Activated naive CD8-positive, alpha-beta T cell treated with anti-CD3 and anti-CD28 coated beads, Interleukin-2, amount 10 ng/mL, durations not matched to agents 7 days and 5 days (primary cell): Measurements from ENCODE around the gene BBS10. TPM values are rescaled to one million over a fixed set of nuclear protein-coding genes. Genes with fewer than 3 reads are reported as not detected.

ENCODE experiments used
- ATAC-seq: fragments of 150-1000 bp; cut with Tn5 transposase; one replicate; pipeline ENCODE4 v1.10.0; 2021; ENCODE audit warnings: low read depth, moderate library complexity
- POLR2A ChIA-PET: fragments of 350-600 bp; sonication (Branson Sonifier 250); formaldehyde crosslinking; loops from one replicate; lab custom pipeline; 2021; ENCODE audit warnings: antibody characterized with exemption; lab: Charles Lee
- DNase-seq: peaks from one replicate; pipeline ENCODE4 v3.0.0; 2021
- H3K27ac Mint-ChIP-seq: one replicate; pipeline ENCODE4 v1.8.0; 2022; ENCODE audit warnings: mild to moderate bottlenecking, mixed read lengths
- H3K27me3 Mint-ChIP-seq: one replicate; pipeline ENCODE4 v1.8.0; 2022; ENCODE audit warnings: mild to moderate bottlenecking, moderate library complexity, mixed read lengths
- H3K36me3 Mint-ChIP-seq: one replicate; pipeline ENCODE4 v1.8.0; 2021; ENCODE audit warnings: mild to moderate bottlenecking, mixed read lengths
- H3K4me1 Mint-ChIP-seq: one replicate; pipeline ENCODE4 v1.8.0; 2021; ENCODE audit warnings: mixed read lengths
- H3K4me3 Mint-ChIP-seq: one replicate; pipeline ENCODE4 v1.8.0; 2022; ENCODE audit warnings: mild to moderate bottlenecking, moderate library complexity, mixed read lengths
- H3K9me3 Mint-ChIP-seq: one replicate; pipeline ENCODE4 v1.8.0; 2021; ENCODE audit warnings: mixed read lengths
- total RNA-seq, 2 experiments: library from RNA; stranded (reverse); gene quantifications; one replicate each; pipeline ENCODE4 v1.2.3, GENCODE V29; 2021

BBS10 gene
- total RNA-seq, 2 experiments from 2014 or later: 5.8 to 7.1 TPM

- Mint-ChIP-seq H3K27ac (no peak overlapping the region), H3K27me3 (peaks cover 15% of the 10 kb centered on the region), H3K4me1 (no peaks in the 10 kb centered on the region), H3K4me3 (no peak overlapping the region), H3K9me3 (no peaks in the 10 kb centered on the region), H3K36me3 (no peaks in the 10 kb centered on the region)
- POLR2A ChIA-PET: no interaction called here
- ATAC-seq (no peak), DNase-seq (no peak)
These were observed 31.7 kb downstream of the BBS10 start for GRCh38 chr12:76316468-76316867.

GRCh38 chr12:76313299-76313698 lies 34.9 kb downstream of the BBS10 start:
- ATAC-seq (no peak), DNase-seq (no peak)
- H3K9me3 Mint-ChIP-seq: no peaks in the 10 kb centered on the region
- no peaks in the 10 kb centered on the region for H3K4me1 Mint-ChIP-seq
- no peak overlapping the region for H3K27ac Mint-ChIP-seq
- H3K4me3 Mint-ChIP-seq: no peak overlapping the region
- H3K27me3 Mint-ChIP-seq: peaks cover 15% of the 10 kb centered on the region
- H3K36me3 Mint-ChIP-seq: no peaks in the 10 kb centered on the region
- POLR2A ChIA-PET: no interaction called here

GRCh38 chr12:76312315-76312714 lies 35.9 kb downstream of the BBS10 start:
- no peak overlapping the region for H3K4me3 Mint-ChIP-seq
- ATAC-seq: no peak
- H3K27me3 Mint-ChIP-seq: peaks cover 12% of the 10 kb centered on the region
- H3K4me1 Mint-ChIP-seq: no peaks in the 10 kb centered on the region
- DNase-seq: no peak
- POLR2A ChIA-PET: no interaction called here
- H3K27ac Mint-ChIP-seq: no peak overlapping the region
- H3K9me3 Mint-ChIP-seq: no peaks in the 10 kb centered on the region
- no peaks in the 10 kb centered on the region for H3K36me3 Mint-ChIP-seq

- H3K27ac Mint-ChIP-seq: no peak overlapping the region
These were observed 36.4 kb downstream of the BBS10 start for GRCh38 chr12:76311796-76312195.

GRCh38 chr12:76310110-76310509 lies 38.1 kb downstream of the BBS10 start:
- Mint-ChIP-seq H3K27ac (no peak overlapping the region), H3K36me3 (no peaks in the 10 kb centered on the region), H3K9me3 (no peaks in the 10 kb centered on the region), H3K4me3 (no peak overlapping the region), H3K27me3 (peaks cover 9% of the 10 kb centered on the region), H3K4me1 (peaks cover 4% of the 10 kb centered on the region)
- POLR2A ChIA-PET: no interaction called here
- DNase-seq (no peak), ATAC-seq (no peak)

More at GRCh38 chr12:76311796-76312195, 36.4 kb downstream of the BBS10 start:
- peaks cover 12% of the 10 kb centered on the region for H3K27me3 Mint-ChIP-seq
- no peaks in the 10 kb centered on the region for H3K4me1 Mint-ChIP-seq
- no peaks in the 10 kb centered on the region for H3K36me3 Mint-ChIP-seq
- no peak for ATAC-seq
- H3K9me3 Mint-ChIP-seq: no peaks in the 10 kb centered on the region
- no peak overlapping the region for H3K4me3 Mint-ChIP-seq
- POLR2A ChIA-PET: no interaction called here
- no peak for DNase-seq

GRCh38 chr12:76308866-76309265 lies 39.3 kb downstream of the BBS10 start:
- ATAC-seq (no peak), DNase-seq (no peak)
- POLR2A ChIA-PET: no interaction called here
- H3K27ac Mint-ChIP-seq: no peak overlapping the region
- H3K4me1 Mint-ChIP-seq: peaks cover 6% of the 10 kb centered on the region
- peaks cover 2% of the 10 kb centered on the region for H3K9me3 Mint-ChIP-seq
- H3K4me3 Mint-ChIP-seq: no peak overlapping the region
- H3K27me3 Mint-ChIP-seq: peaks cover 9% of the 10 kb centered on the region
- H3K36me3 Mint-ChIP-seq: no peaks in the 10 kb centered on the region

- peaks cover 6% of the 10 kb centered on the region for H3K4me1 Mint-ChIP-seq
- DNase-seq (no peak), ATAC-seq (no peak)
- POLR2A ChIA-PET: no interaction called here
- no peak overlapping the region for H3K4me3 Mint-ChIP-seq
- H3K27ac Mint-ChIP-seq: no peak overlapping the region
- H3K9me3 Mint-ChIP-seq: peaks cover 2% of the 10 kb centered on the region
- peaks cover 6% of the 10 kb centered on the region for H3K27me3 Mint-ChIP-seq
- no peaks in the 10 kb centered on the region for H3K36me3 Mint-ChIP-seq
These were observed 41.1 kb downstream of the BBS10 start for GRCh38 chr12:76307083-76307482.

GRCh38 chr12:76303989-76304460 lies 44.2 kb downstream of the BBS10 start:
- H3K4me1 Mint-ChIP-seq: peaks cover 6% of the 10 kb centered on the region
- no peak overlapping the region for H3K4me3 Mint-ChIP-seq
- H3K27ac Mint-ChIP-seq: no peak overlapping the region
- no peak for ATAC-seq
- no peaks in the 10 kb centered on the region for H3K36me3 Mint-ChIP-seq
- no peak for DNase-seq
- peaks cover 2% of the 10 kb centered on the region for H3K9me3 Mint-ChIP-seq
- H3K27me3 Mint-ChIP-seq: peaks cover 2% of the 10 kb centered on the region
- POLR2A ChIA-PET: no interaction called here

- H3K27ac Mint-ChIP-seq: no peak overlapping the region
- peaks cover 2% of the 10 kb centered on the region for H3K9me3 Mint-ChIP-seq
- H3K4me3 Mint-ChIP-seq: no peak overlapping the region
- no peaks in the 10 kb centered on the region for H3K36me3 Mint-ChIP-seq
- no peak for ATAC-seq
- POLR2A ChIA-PET: no interaction called here
- peaks cover 6% of the 10 kb centered on the region for H3K4me1 Mint-ChIP-seq
- DNase-seq: no peak
- H3K27me3 Mint-ChIP-seq: peaks cover 2% of the 10 kb centered on the region
These were observed 44.9 kb downstream of the BBS10 start for GRCh38 chr12:76303365-76303764.

GRCh38 chr12:76300297-76300665 lies 47.9 kb downstream of the BBS10 start:
- peaks cover 2% of the 10 kb centered on the region for H3K4me1 Mint-ChIP-seq
- POLR2A ChIA-PET: no interaction called here

GRCh38 chr12:76299536-76300296 lies 48.5 kb downstream of the BBS10 start:
- Mint-ChIP-seq H3K4me1 (peaks cover 2% of the 10 kb centered on the region), H3K27me3 (no peaks in the 10 kb centered on the region), H3K27ac (no peak overlapping the region), H3K4me3 (no peak overlapping the region), H3K9me3 (peaks cover 2% of the 10 kb centered on the region), H3K36me3 (no peaks in the 10 kb centered on the region)
- ATAC-seq: no peak
- POLR2A ChIA-PET: no interaction called here
- DNase-seq: no peak

More at GRCh38 chr12:76300297-76300665, 47.9 kb downstream of the BBS10 start:
- Mint-ChIP-seq H3K36me3 (no peaks in the 10 kb centered on the region), H3K27me3 (no peaks in the 10 kb centered on the region), H3K9me3 (peaks cover 2% of the 10 kb centered on the region), H3K27ac (no peak overlapping the region), H3K4me3 (no peak overlapping the region)
- no peak for ATAC-seq
- DNase-seq: no peak

Other genes with a start within 250 kb of the BBS10 start
- 100 to 1,000 TPM; 101 TPM for gene OSBPL8, start 211.4 kb upstream of the BBS10 start, total RNA-seq